Esophagus squamous epithelium (tissue), 5 donors: ENCODE data around the gene PPARA. TPM values are rescaled to one million over a fixed set of nuclear protein-coding genes. Genes with fewer than 3 reads are reported as not detected.

Experiments used
- DNase-seq: peaks from one replicate; lab custom pipeline; 2025; lab: John Stamatoyannopoulos, UW
- H3K27ac ChIP-seq, 4 donors: fragments of 200-600 bp; sonication (generic); one replicate each; pipeline ENCODE4 v1.5.1; 2016 to 2019; ENCODE audit warnings: mild to moderate bottlenecking in 1 of 4
- H3K27me3 ChIP-seq, 4 donors: fragments of 200-600 bp; sonication (generic); 1 replicate in 3 of 4; 2 replicates in 1 of 4; pipeline versions ENCODE4 v1.5.1 to v1.6.0; 2017 to 2021; ENCODE audit warnings: antibody characterized with exemption in 1 of 4
- H3K36me3 ChIP-seq, 3 donors: fragments of 200-600 bp; sonication (generic); one replicate each; pipeline ENCODE4 v1.5.1; 2016 to 2019
- H3K4me1 ChIP-seq, 3 donors: fragments of 200-600 bp; sonication (generic); one replicate each; pipeline ENCODE4 v1.5.1; 2017 to 2019
- H3K4me3 ChIP-seq, 4 donors: fragments of 200-600 bp; sonication (generic); 1 replicate in 3 of 4; 2 replicates in 1 of 4; pipeline ENCODE4 v1.5.1; 2016 to 2019; ENCODE audit warnings: mild to moderate bottlenecking in 2 of 4, moderate library complexity in 1 of 4
- H3K9me3 ChIP-seq, 3 donors: fragments of 200-600 bp; sonication (generic); one replicate each; pipeline ENCODE4 v1.5.1; 2016 to 2019
- CTCF ChIP-seq, 6 experiments: fragments of 450-650 bp in 4 of 6; fragments of 200-600 bp in 2 of 6; sonication (generic) in 2 of 6; IDR thresholded peaks; one replicate each; pipeline ENCODE4 v1.5.1; 2016 to 2019; ENCODE audit warnings: antibody characterized with exemption in 6 of 6, mild to moderate bottlenecking in 4 of 6, moderate library complexity in 4 of 6
- POLR2A ChIP-seq, 4 donors: fragments of 450-650 bp; IDR thresholded peaks; one replicate each; pipeline ENCODE4 v1.6.1; 2017; ENCODE audit warnings: antibody characterized with exemption in 4 of 4, mild to moderate bottlenecking in 4 of 4, moderate library complexity in 3 of 4
- WGBS, 2 donors: methylation state at CpG; one replicate each; pipeline ENCODE4 v1.1.5; 2018; 5-methylcytosine and 5-hydroxymethylcytosine counted together
- intact Hi-C: fragments of 100-400 bp; cut with DNase I; formaldehyde crosslinking; loops from one replicate; pipeline ENCODE4 v1.15.0; 2022
- total RNA-seq, 4 donors: library from RNA; depleted of rRNA; stranded (reverse); fragments of >200 nt; gene quantifications; one replicate each; pipeline ENCODE4 v1.1.0, GENCODE V29; 2016
- donor health status: DM: yes; HTN: yes; CAD: no.

Gene PPARA
- total RNA-seq, 4 donors from 2014 or later: 7.7 to 18.5 (median 10.1) TPM

- peaks cover 56 to 89% (median 65%) of the 10 kb centered on the region in 3 donors for H3K4me1 ChIP-seq
- no peaks in the 10 kb centered on the region for H3K27me3 ChIP-seq
- 27 to 30% methylated on average over 2 to 8 of the region's 21 CpGs for WGBS, 2 donors
- DNase-seq: no peak
- H3K9me3 ChIP-seq: no peaks in the 10 kb centered on the region
- peaks cover 15 to 56% (median 20%) of the 10 kb centered on the region in 3 donors for H3K36me3 ChIP-seq
- intact Hi-C loops: no loop called here
- no peak overlapping the region for H3K4me3 ChIP-seq
- TF ChIP-seq POLR2A (IDR thresholded peaks at IDR 0.05): no peak
- H3K27ac ChIP-seq: peak overlapping the region; percentile 68 to 92 (median 86)
Observed at GRCh38 chr22:46113910-46114517, 36.3 kb upstream of the PPARA start.

DNA sequence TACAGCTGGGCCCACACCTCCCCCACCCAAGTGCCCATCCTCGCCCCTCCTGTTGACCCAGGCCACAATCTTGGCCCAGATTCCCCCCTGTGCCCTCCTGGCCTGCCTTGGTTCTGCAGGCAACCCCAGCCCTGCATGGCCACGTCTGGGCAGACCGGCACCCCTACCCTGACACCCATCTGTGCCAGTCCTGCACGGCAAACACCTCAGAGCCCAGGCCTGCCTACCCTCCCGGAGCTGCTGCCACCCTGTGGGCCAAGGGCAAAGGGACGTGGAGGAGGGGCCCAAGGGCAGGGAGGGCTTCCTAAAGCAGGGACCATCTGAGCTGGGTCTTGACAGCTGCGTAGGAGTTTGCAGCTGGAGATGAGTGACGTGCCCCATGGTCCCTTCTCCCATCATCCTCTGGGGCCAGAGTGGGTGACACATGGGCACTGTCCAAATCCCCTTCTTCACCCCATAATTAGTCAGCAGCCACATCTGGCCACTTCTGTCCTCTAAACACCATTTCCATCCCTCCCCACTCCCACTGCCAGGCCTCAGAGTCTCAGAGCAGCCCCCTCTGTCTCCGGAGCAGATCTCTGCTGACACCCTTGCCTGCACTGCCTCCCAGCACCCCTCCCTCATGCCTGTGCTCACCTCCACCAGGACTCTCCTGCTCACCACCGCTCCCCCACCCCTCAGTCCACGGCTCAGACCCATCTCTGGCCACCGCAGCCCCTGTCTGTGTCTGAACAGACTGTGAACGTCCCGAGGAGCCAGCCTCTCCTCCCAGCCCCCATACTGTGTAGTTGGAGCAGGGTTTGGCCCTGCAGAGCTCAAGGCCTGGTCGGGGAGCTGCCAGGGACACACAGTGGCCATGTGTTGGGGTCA lies 35.6 kb upstream of the PPARA start:
- intact Hi-C loops: loop anchor here (5.0 kb wide), 1 partner anchor 117 kb away; no protein-coding TSS in a partner anchor

DNA sequence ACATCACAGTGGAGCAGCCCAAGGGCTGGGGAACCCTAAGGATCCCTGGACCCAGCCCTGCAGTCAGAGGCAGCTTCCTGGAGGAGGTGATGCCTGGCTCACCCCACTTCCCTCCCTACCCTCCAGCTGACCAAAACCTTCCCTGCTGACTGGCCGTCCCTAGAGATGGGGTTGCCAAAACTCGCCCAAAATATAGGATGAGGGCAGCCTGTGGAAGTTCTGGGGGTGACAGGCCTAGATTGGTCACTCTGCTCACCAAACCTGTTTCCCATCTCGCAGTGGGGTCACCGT lies 35.0 kb upstream of the PPARA start:
- 63 to 67% methylated on average over 1 to 2 of the region's 4 CpGs for WGBS, 2 donors
- H3K27ac ChIP-seq: peak overlapping the region; percentile 68 to 92 (median 86)
- DNase-seq: no peak
- H3K27me3 ChIP-seq: no peaks in the 10 kb centered on the region
- no peak overlapping the region for H3K4me3 ChIP-seq
- TF ChIP-seq CTCF (IDR thresholded peaks at IDR 0.05) (no peak), POLR2A (IDR thresholded peaks at IDR 0.05) (no peak)
- H3K9me3 ChIP-seq: no peaks in the 10 kb centered on the region
- peaks cover 43 to 89% (median 59%) of the 10 kb centered on the region in 3 donors for H3K4me1 ChIP-seq
- intact Hi-C loops: loop anchor here (5.0 kb wide), 1 partner anchor 118 kb away; no protein-coding TSS in a partner anchor
- H3K36me3 ChIP-seq: peaks cover 11 to 43% (median 13%) of the 10 kb centered on the region in 3 donors

More for the DNA sequence above, 35.6 kb upstream of the PPARA start:
- TF ChIP-seq POLR2A (IDR thresholded peaks at IDR 0.05): no peak
- TF ChIP-seq CTCF (IDR thresholded peaks at IDR 0.05): peak in 1 of 6 experiments; percentile 17
- WGBS, 2 donors: 22 to 33% methylated on average over 6 to 8 of the region's 15 CpGs
- peaks cover 49 to 89% (median 63%) of the 10 kb centered on the region in 3 donors for H3K4me1 ChIP-seq
- no peak for DNase-seq
- H3K9me3 ChIP-seq: no peaks in the 10 kb centered on the region
- H3K27me3 ChIP-seq: no peaks in the 10 kb centered on the region
- H3K36me3 ChIP-seq: peaks cover 15 to 49% (median 15%) of the 10 kb centered on the region in 3 donors
- H3K27ac ChIP-seq: peak overlapping the region; percentile 68 to 92 (median 86)
- no peak overlapping the region for H3K4me3 ChIP-seq

DNA sequence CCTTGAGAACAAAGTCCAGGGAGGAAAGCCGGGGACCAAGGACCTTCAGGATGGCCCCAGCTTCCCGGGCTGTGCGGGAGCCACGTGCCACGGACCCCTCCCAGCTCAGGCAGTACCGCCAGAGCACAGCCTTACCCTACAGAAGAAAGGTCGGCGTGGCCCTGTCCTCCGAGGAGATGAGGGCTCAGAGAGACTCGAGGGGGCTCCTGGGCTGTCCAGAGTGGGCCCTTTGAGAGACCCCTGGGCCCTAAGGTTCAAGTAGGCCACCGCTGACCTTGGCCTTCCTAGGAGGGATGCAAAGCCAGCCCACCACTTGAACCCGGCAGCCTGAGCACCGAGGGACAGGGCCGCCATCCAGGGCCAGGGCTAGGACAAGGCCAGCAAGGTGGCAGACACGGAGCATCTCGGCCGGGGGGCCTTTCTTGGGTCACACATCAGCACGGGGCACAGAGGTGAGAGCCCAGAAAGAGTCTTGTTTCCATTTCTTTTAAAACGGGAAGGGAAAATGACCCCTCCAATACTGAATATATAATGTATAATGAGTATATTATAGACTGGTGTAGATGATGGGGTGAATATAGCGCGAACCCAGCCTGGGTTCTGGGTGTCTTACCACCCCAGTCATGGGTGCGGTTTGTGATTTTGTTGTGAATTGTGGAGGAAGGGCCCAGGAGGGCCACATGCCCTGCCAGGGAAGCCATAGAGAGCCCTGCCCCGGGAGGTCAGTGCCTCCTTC lies 34.4 kb upstream of the PPARA start:
- DNase-seq: no peak
- WGBS, 2 donors: 51 to 52% methylated on average over 7 to 10 of the region's 23 CpGs
- Histone ChIP-seq H3K27ac (peak overlapping the region; percentile 68 to 92 (median 86)), H3K9me3 (no peaks in the 10 kb centered on the region), H3K36me3 (peaks cover 5 to 37% (median 7%) of the 10 kb centered on the region in 3 donors), H3K27me3 (no peaks in the 10 kb centered on the region), H3K4me3 (no peak overlapping the region), H3K4me1 (peaks cover 39 to 86% (median 53%) of the 10 kb centered on the region in 3 donors)
- intact Hi-C loops: loop anchor here (5.0 kb wide), 1 partner anchor 119 kb away; no protein-coding TSS in a partner anchor
- TF ChIP-seq CTCF (IDR thresholded peaks at IDR 0.05): no peak
- no peak for TF ChIP-seq POLR2A (IDR thresholded peaks at IDR 0.05)

DNA sequence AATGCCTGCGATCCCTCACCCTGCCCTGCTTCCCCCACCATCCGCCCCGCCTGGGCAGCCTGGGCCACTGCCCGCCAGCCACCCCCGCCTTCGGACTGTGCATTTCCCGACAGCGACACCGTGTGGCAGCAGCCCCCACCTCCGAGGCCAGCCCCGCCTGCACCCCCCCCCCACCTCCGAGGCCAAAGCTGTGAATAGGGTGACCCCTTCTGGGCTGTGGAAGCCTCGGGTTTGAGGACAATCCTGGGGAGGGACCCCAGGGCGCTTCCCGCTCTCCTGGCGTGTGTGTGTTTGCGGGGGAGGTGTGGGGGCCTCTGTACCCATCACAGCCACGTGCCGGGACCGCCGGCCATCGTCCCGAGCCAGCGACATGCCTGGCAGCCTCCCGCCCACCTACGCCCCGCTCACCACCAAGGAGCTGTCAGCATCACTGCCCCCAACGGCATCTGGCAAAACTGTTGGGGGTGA lies 33.8 kb upstream of the PPARA start:
- Histone ChIP-seq H3K9me3 (no peaks in the 10 kb centered on the region), H3K4me3 (no peak overlapping the region), H3K27ac (peak overlapping the region; percentile 68 to 92 (median 86)), H3K27me3 (no peaks in the 10 kb centered on the region), H3K36me3 (peaks cover 4 to 32% (median 4%) of the 10 kb centered on the region in 3 donors), H3K4me1 (peaks cover 39 to 80% (median 50%) of the 10 kb centered on the region in 3 donors)
- DNase-seq: peak; percentile 75
- no CpG with 5 or more reads among the region's 28 CpGs for WGBS, 2 donors
- TF ChIP-seq POLR2A (IDR thresholded peaks at IDR 0.05) (no peak), CTCF (IDR thresholded peaks at IDR 0.05) (peak; percentile 80 to 97 (median 88))
- intact Hi-C loops: loop anchor here (5.0 kb wide), 1 partner anchor 119 kb away; no protein-coding TSS in a partner anchor
